ENCODE data around the gene IFT22.
"Not testable (repeated sequence)": the region's sequence is repeated elsewhere in the genome, so short reads cannot be mapped to it uniquely, and the experiment has no call there.

IFT22 gene

GRCh38 chr7:101278461-101279292 lies 42.9 kb downstream of the IFT22 start:
- TF ChIP-seq CTCF (conservative IDR thresholded peaks at IDR 0.05), result no peak
- no peak overlapping the region for H3K27ac ChIP-seq

- TF ChIP-seq CTCF (conservative IDR thresholded peaks at IDR 0.05), result no peak
- no peak overlapping the region for H3K27ac ChIP-seq
Measured at GRCh38 chr7:101277155-101277554, 44.5 kb downstream of the IFT22 start.

GRCh38 chr7:101273206-101273605 lies 48.4 kb downstream of the IFT22 start:
- no peak overlapping the region for H3K27ac ChIP-seq
- no peak for TF ChIP-seq CTCF (conservative IDR thresholded peaks at IDR 0.05)

- no peak overlapping the region for H3K27ac ChIP-seq
- no peak for TF ChIP-seq CTCF (conservative IDR thresholded peaks at IDR 0.05)
Measured at GRCh38 chr7:101271021-101271420, 50.6 kb downstream of the IFT22 start.

GRCh38 chr7:101269664-101270063 lies 51.9 kb downstream of the IFT22 start:
- no peak for TF ChIP-seq CTCF (conservative IDR thresholded peaks at IDR 0.05)
- no peak overlapping the region for H3K27ac ChIP-seq

- H3K27ac ChIP-seq, result no peak overlapping the region
- TF ChIP-seq CTCF (conservative IDR thresholded peaks at IDR 0.05), result no peak
Measured at GRCh38 chr7:101265622-101266516, 55.7 kb downstream of the IFT22 start.

- H3K27ac ChIP-seq, result not testable (repeated sequence)
Measured at GRCh38 chr7:101264102-101264706, 57.4 kb downstream of the IFT22 start.
